Measurements from ENCODE around the gene CAMP. TPM values are rescaled to one million over a fixed set of nuclear protein-coding genes. Genes with fewer than 3 reads are reported as not detected.
A peak's percentile ranks its signal among the peaks of the same experiment; 100 is the strongest.

CAMP gene
- total RNA-seq, 3 donors from 2014 or later: 2.9 TPM; not detected in 2

- H3K9me3 ChIP-seq: no peaks in the 10 kb centered on the region
- no peak overlapping the region for H3K27ac ChIP-seq
- intact Hi-C loops (cut with DNase I; ENCODE audit: low total_unique reads): no loop called here
- no peaks in the 10 kb centered on the region for H3K4me1 ChIP-seq
- no peak for TF ChIP-seq CTCF (IDR thresholded peaks at IDR 0.05)
- no peak for TF ChIP-seq POLR2AphosphoS5 (IDR thresholded peaks at IDR 0.05)
- no peak for TF ChIP-seq POLR2A (IDR thresholded peaks at IDR 0.05)
- H3K4me3 ChIP-seq: no peak overlapping the region
- no peak for DNase-seq (ENCODE audit: low spot score in 2 of 2)
- no peaks in the 10 kb centered on the region for H3K27me3 ChIP-seq
- H3K36me3 ChIP-seq: no peaks in the 10 kb centered on the region
These were observed 24.1 kb downstream of the CAMP start for GRCh38 chr3:48247401-48247811.

- no peaks in the 10 kb centered on the region for H3K27me3 ChIP-seq
- H3K27ac ChIP-seq: peak overlapping the region in 1 of 2 donors; percentile 32
- no peaks in the 10 kb centered on the region for H3K4me1 ChIP-seq
- H3K36me3 ChIP-seq: no peaks in the 10 kb centered on the region
- DNase-seq (ENCODE audit: low spot score in 2 of 2): no peak
- H3K9me3 ChIP-seq: no peaks in the 10 kb centered on the region
- TF ChIP-seq POLR2A (IDR thresholded peaks at IDR 0.05): no peak
- TF ChIP-seq POLR2AphosphoS5 (IDR thresholded peaks at IDR 0.05): no peak
- no peak for TF ChIP-seq CTCF (IDR thresholded peaks at IDR 0.05)
- intact Hi-C loops (cut with DNase I; ENCODE audit: low total_unique reads): no loop called here
- H3K4me3 ChIP-seq: no peak overlapping the region
These were observed 25.0 kb downstream of the CAMP start for GRCh38 chr3:48248095-48248850.

GRCh38 chr3:48256557-48256956 lies 33.3 kb downstream of the CAMP start:
- intact Hi-C loops (cut with DNase I; ENCODE audit: low total_unique reads): no loop called here
- no peak for DNase-seq (ENCODE audit: low spot score in 2 of 2)

GRCh38 chr3:48258530-48258929 lies 35.2 kb downstream of the CAMP start:
- Histone ChIP-seq H3K27ac (no peak overlapping the region), H3K27me3 (no peaks in the 10 kb centered on the region), H3K9me3 (no peaks in the 10 kb centered on the region), H3K4me3 (no peak overlapping the region), H3K4me1 (no peaks in the 10 kb centered on the region), H3K36me3 (no peaks in the 10 kb centered on the region)
- no peak for TF ChIP-seq POLR2A (IDR thresholded peaks at IDR 0.05)
- no peak for TF ChIP-seq POLR2AphosphoS5 (IDR thresholded peaks at IDR 0.05)
- no peak for TF ChIP-seq CTCF (IDR thresholded peaks at IDR 0.05)
- DNase-seq (ENCODE audit: low spot score in 2 of 2): no peak
- intact Hi-C loops (cut with DNase I; ENCODE audit: low total_unique reads): no loop called here

More at GRCh38 chr3:48256557-48256956, 33.3 kb downstream of the CAMP start:
- TF ChIP-seq POLR2AphosphoS5 (IDR thresholded peaks at IDR 0.05): no peak
- no peak for TF ChIP-seq CTCF (IDR thresholded peaks at IDR 0.05)
- TF ChIP-seq POLR2A (IDR thresholded peaks at IDR 0.05): no peak
- Histone ChIP-seq H3K9me3 (no peaks in the 10 kb centered on the region), H3K4me1 (no peaks in the 10 kb centered on the region), H3K27me3 (no peaks in the 10 kb centered on the region), H3K36me3 (no peaks in the 10 kb centered on the region), H3K4me3 (no peak overlapping the region), H3K27ac (no peak overlapping the region)

- Histone ChIP-seq H3K4me3 (peak overlapping the region in 1 of 3 donors; percentile 51), H3K27ac (peak overlapping the region; percentile 86 to 90), H3K27me3 (no peaks in the 10 kb centered on the region), H3K4me1 (peaks cover 0 to 6% of the 10 kb centered on the region in 2 donors), H3K9me3 (no peaks in the 10 kb centered on the region), H3K36me3 (no peaks in the 10 kb centered on the region)
- TF ChIP-seq POLR2A (IDR thresholded peaks at IDR 0.05) (no peak), POLR2AphosphoS5 (IDR thresholded peaks at IDR 0.05) (no peak), CTCF (IDR thresholded peaks at IDR 0.05) (no peak)
- intact Hi-C loops (cut with DNase I; ENCODE audit: low total_unique reads): no loop called here
- no peak for DNase-seq (ENCODE audit: low spot score in 2 of 2)
These were observed 44.5 kb downstream of the CAMP start for GRCh38 chr3:48267782-48268181.
